Activated CD8-positive, alpha-beta memory T cell treated with anti-CD3 and anti-CD28 coated beads, Interleukin-2, amount 10 ng/mL, durations not matched to agents 7 days and 5 days (primary cell): ENCODE measurements around the gene PDGFD. TPM values are rescaled to one million over a fixed set of nuclear protein-coding genes. Genes with fewer than 3 reads are reported as not detected.

Experiments
- ATAC-seq: fragments of 150-1000 bp; cut with Tn5 transposase; one replicate; pipeline ENCODE4 v1.10.0; 2021; ENCODE audit warnings: moderate library complexity
- CTCF ChIA-PET: fragments of 350-600 bp; sonication (Branson Sonifier 250); formaldehyde crosslinking; loops from one replicate; lab custom pipeline; 2021; ENCODE audit warnings: antibody characterized with exemption; lab: Charles Lee
- DNase-seq: peaks from one replicate; pipeline ENCODE4 v3.0.0-alpha.2; 2020
- H3K27ac Mint-ChIP-seq: one replicate; pipeline ENCODE4 v1.8.0; 2021; ENCODE audit warnings: mild to moderate bottlenecking, mixed read lengths
- H3K27me3 Mint-ChIP-seq: one replicate; pipeline ENCODE4 v1.8.0; 2021; ENCODE audit warnings: mixed read lengths
- H3K36me3 Mint-ChIP-seq: one replicate; pipeline ENCODE4 v1.8.0; 2021; ENCODE audit warnings: mild to moderate bottlenecking, mixed read lengths
- H3K4me1 Mint-ChIP-seq: one replicate; pipeline ENCODE4 v1.8.0; 2021; ENCODE audit warnings: mixed read lengths
- H3K4me3 Mint-ChIP-seq: one replicate; pipeline ENCODE4 v1.8.0; 2021; ENCODE audit warnings: mild to moderate bottlenecking, moderate library complexity, mixed read lengths
- H3K9me3 Mint-ChIP-seq: one replicate; pipeline ENCODE4 v1.8.0; 2022; ENCODE audit warnings: low read depth, mixed read lengths
- total RNA-seq, 2 experiments: library from RNA; stranded (reverse); gene quantifications; one replicate each; pipeline ENCODE4 v1.2.3, GENCODE V29; 2021

PDGFD gene
- total RNA-seq, 2 experiments from 2014 or later, result 0.12 to 0.15 TPM

GRCh38 chr11:103988595-103988969, 175.4 kb downstream of the PDGFD start:
- H3K4me1 Mint-ChIP-seq, result no peaks in the 10 kb centered on the region
- no peak overlapping the region for H3K4me3 Mint-ChIP-seq
- DNase-seq, result no peak
- ATAC-seq, result no peak
- CTCF ChIA-PET, result no interaction called here
- H3K27ac Mint-ChIP-seq, result no peak overlapping the region
- no peaks in the 10 kb centered on the region for H3K36me3 Mint-ChIP-seq
- H3K27me3 Mint-ChIP-seq, result no peaks in the 10 kb centered on the region
- no peaks in the 10 kb centered on the region for H3K9me3 Mint-ChIP-seq

GRCh38 chr11:103987629-103988594, 176.0 kb downstream of the PDGFD start:
- Mint-ChIP-seq H3K36me3 (no peaks in the 10 kb centered on the region), H3K4me1 (no peaks in the 10 kb centered on the region), H3K27me3 (no peaks in the 10 kb centered on the region), H3K4me3 (no peak overlapping the region), H3K9me3 (no peaks in the 10 kb centered on the region), H3K27ac (no peak overlapping the region)
- ATAC-seq (no peak), DNase-seq (no peak)
- CTCF ChIA-PET, result no interaction called here

- CTCF ChIA-PET, result no interaction called here
- no peak for ATAC-seq
- H3K27ac Mint-ChIP-seq, result no peak overlapping the region
These were observed 178.9 kb downstream of the PDGFD start for GRCh38 chr11:103985041-103985440.

GRCh38 chr11:103980108-103980507, 183.8 kb downstream of the PDGFD start:
- no peaks in the 10 kb centered on the region for H3K36me3 Mint-ChIP-seq
- no peak overlapping the region for H3K27ac Mint-ChIP-seq
- no peaks in the 10 kb centered on the region for H3K9me3 Mint-ChIP-seq
- no peak overlapping the region for H3K4me3 Mint-ChIP-seq
- H3K4me1 Mint-ChIP-seq, result no peaks in the 10 kb centered on the region
- no peaks in the 10 kb centered on the region for H3K27me3 Mint-ChIP-seq
- ATAC-seq, result no peak
- DNase-seq, result no peak
- CTCF ChIA-PET, result no interaction called here

More at GRCh38 chr11:103985041-103985440, 178.9 kb downstream of the PDGFD start:
- Mint-ChIP-seq H3K9me3 (no peaks in the 10 kb centered on the region), H3K4me3 (no peak overlapping the region), H3K36me3 (no peaks in the 10 kb centered on the region), H3K4me1 (no peaks in the 10 kb centered on the region), H3K27me3 (no peaks in the 10 kb centered on the region)
- DNase-seq, result no peak

GRCh38 chr11:103978616-103979595, 185.0 kb downstream of the PDGFD start:
- CTCF ChIA-PET, result no interaction called here

GRCh38 chr11:103972013-103972412, 191.9 kb downstream of the PDGFD start:
- Mint-ChIP-seq H3K36me3 (no peaks in the 10 kb centered on the region), H3K4me3 (no peak overlapping the region), H3K9me3 (no peaks in the 10 kb centered on the region), H3K27me3 (no peaks in the 10 kb centered on the region), H3K4me1 (no peaks in the 10 kb centered on the region), H3K27ac (no peak overlapping the region)
- DNase-seq, result no peak
- CTCF ChIA-PET, result no interaction called here
- ATAC-seq, result no peak

More at GRCh38 chr11:103978616-103979595, 185.0 kb downstream of the PDGFD start:
- Mint-ChIP-seq H3K4me1 (no peaks in the 10 kb centered on the region), H3K27me3 (no peaks in the 10 kb centered on the region), H3K9me3 (no peaks in the 10 kb centered on the region), H3K36me3 (no peaks in the 10 kb centered on the region), H3K4me3 (no peak overlapping the region), H3K27ac (no peak overlapping the region)
- no peak for DNase-seq
- ATAC-seq, result no peak

- Mint-ChIP-seq H3K9me3 (no peaks in the 10 kb centered on the region), H3K4me3 (no peak overlapping the region), H3K36me3 (no peaks in the 10 kb centered on the region), H3K27ac (no peak overlapping the region), H3K27me3 (no peaks in the 10 kb centered on the region), H3K4me1 (no peaks in the 10 kb centered on the region)
- DNase-seq (no peak), ATAC-seq (no peak)
- CTCF ChIA-PET, result no interaction called here
These were observed 193.2 kb downstream of the PDGFD start for GRCh38 chr11:103970701-103971249.

GRCh38 chr11:103968685-103969084, 195.3 kb downstream of the PDGFD start:
- CTCF ChIA-PET, result no interaction called here
- Mint-ChIP-seq H3K27ac (no peak overlapping the region), H3K4me3 (no peak overlapping the region), H3K36me3 (no peaks in the 10 kb centered on the region), H3K9me3 (no peaks in the 10 kb centered on the region), H3K4me1 (no peaks in the 10 kb centered on the region), H3K27me3 (no peaks in the 10 kb centered on the region)
- DNase-seq (no peak), ATAC-seq (no peak)

- Mint-ChIP-seq H3K4me3 (no peak overlapping the region), H3K9me3 (no peaks in the 10 kb centered on the region), H3K4me1 (no peaks in the 10 kb centered on the region), H3K36me3 (no peaks in the 10 kb centered on the region), H3K27ac (no peak overlapping the region), H3K27me3 (no peaks in the 10 kb centered on the region)
- CTCF ChIA-PET, result no interaction called here
- no peak for ATAC-seq
- DNase-seq, result no peak
These were observed 196.0 kb downstream of the PDGFD start for GRCh38 chr11:103967985-103968384.

GRCh38 chr11:103964390-103964789, 199.6 kb downstream of the PDGFD start:
- H3K9me3 Mint-ChIP-seq, result no peaks in the 10 kb centered on the region
- no peak for ATAC-seq
- CTCF ChIA-PET, result no interaction called here
- H3K27ac Mint-ChIP-seq, result no peak overlapping the region
- H3K36me3 Mint-ChIP-seq, result no peaks in the 10 kb centered on the region
- H3K4me3 Mint-ChIP-seq, result no peak overlapping the region
- H3K4me1 Mint-ChIP-seq, result peaks cover under 1% of the 10 kb centered on the region
- no peak for DNase-seq
- H3K27me3 Mint-ChIP-seq, result no peaks in the 10 kb centered on the region

GRCh38 chr11:103963648-103964047, 200.3 kb downstream of the PDGFD start:
- Mint-ChIP-seq H3K4me3 (no peak overlapping the region), H3K9me3 (no peaks in the 10 kb centered on the region), H3K27ac (no peak overlapping the region), H3K27me3 (no peaks in the 10 kb centered on the region), H3K4me1 (peaks cover 3% of the 10 kb centered on the region), H3K36me3 (no peaks in the 10 kb centered on the region)
- CTCF ChIA-PET, result no interaction called here
- ATAC-seq (no peak), DNase-seq (no peak)

GRCh38 chr11:103961010-103961409, 202.9 kb downstream of the PDGFD start:
- ATAC-seq (no peak), DNase-seq (no peak)
- Mint-ChIP-seq H3K4me3 (no peak overlapping the region), H3K36me3 (no peaks in the 10 kb centered on the region), H3K9me3 (no peaks in the 10 kb centered on the region), H3K27me3 (no peaks in the 10 kb centered on the region), H3K27ac (no peak overlapping the region), H3K4me1 (peaks cover 3% of the 10 kb centered on the region)
- CTCF ChIA-PET, result no interaction called here

GRCh38 chr11:103960108-103960507, 203.8 kb downstream of the PDGFD start:
- no peak overlapping the region for H3K27ac Mint-ChIP-seq
- CTCF ChIA-PET, result no interaction called here
- peaks cover 3% of the 10 kb centered on the region for H3K4me1 Mint-ChIP-seq
- no peaks in the 10 kb centered on the region for H3K27me3 Mint-ChIP-seq
- DNase-seq (no peak), ATAC-seq (no peak)
- H3K9me3 Mint-ChIP-seq, result no peaks in the 10 kb centered on the region
- no peak overlapping the region for H3K4me3 Mint-ChIP-seq
- no peaks in the 10 kb centered on the region for H3K36me3 Mint-ChIP-seq
